Activated CD8-positive, alpha-beta T cell treated with anti-CD3 and anti-CD28 coated beads, Interleukin-2, amount 10 ng/mL, durations not matched to agents 7 days and 5 days (primary cell): ENCODE data around the gene SRPRB. TPM values are rescaled to one million over a fixed set of nuclear protein-coding genes. Genes with fewer than 3 reads are reported as not detected.

Experiments used
- ATAC-seq: fragments of 150-1000 bp; cut with Tn5 transposase; one replicate; pipeline ENCODE4 v1.10.0; 2021; ENCODE audit warnings: moderate library complexity
- CTCF ChIA-PET: fragments of 350-600 bp; sonication (Branson Sonifier 250); formaldehyde crosslinking; loops from one replicate; lab custom pipeline; 2021; ENCODE audit warnings: antibody characterized with exemption; lab: Charles Lee
- POLR2A ChIA-PET: fragments of 350-600 bp; sonication (Branson Sonifier 250); formaldehyde crosslinking; loops from one replicate; lab custom pipeline; 2021; ENCODE audit warnings: antibody characterized with exemption; lab: Charles Lee
- DNase-seq: peaks from one replicate; pipeline ENCODE4 v3.0.0-alpha.2; 2020
- H3K27ac Mint-ChIP-seq: one replicate; pipeline ENCODE4 v1.8.0; 2021; ENCODE audit warnings: mild to moderate bottlenecking, mixed read lengths
- H3K27me3 Mint-ChIP-seq: one replicate; pipeline ENCODE4 v1.8.0; 2021; ENCODE audit warnings: low read depth, mixed read lengths
- H3K36me3 Mint-ChIP-seq: one replicate; pipeline ENCODE4 v1.8.0; 2021; ENCODE audit warnings: low read depth, mixed read lengths
- H3K4me1 Mint-ChIP-seq: one replicate; pipeline ENCODE4 v1.8.0; 2021; ENCODE audit warnings: low read depth, mixed read lengths
- H3K4me3 Mint-ChIP-seq: one replicate; pipeline ENCODE4 v1.8.0; 2021; ENCODE audit warnings: mild to moderate bottlenecking, mixed read lengths
- H3K9me3 Mint-ChIP-seq: one replicate; pipeline ENCODE4 v1.8.0; 2022; ENCODE audit warnings: mixed read lengths; ENCODE audit not compliant: insufficient read depth
- total RNA-seq, 2 experiments: library from RNA; stranded (reverse); gene quantifications; one replicate each; pipeline ENCODE4 v1.2.3, GENCODE V29; 2021

The SRPRB gene
- total RNA-seq, 2 experiments from 2014 or later = 45.3 to 48.1 TPM

DNA sequence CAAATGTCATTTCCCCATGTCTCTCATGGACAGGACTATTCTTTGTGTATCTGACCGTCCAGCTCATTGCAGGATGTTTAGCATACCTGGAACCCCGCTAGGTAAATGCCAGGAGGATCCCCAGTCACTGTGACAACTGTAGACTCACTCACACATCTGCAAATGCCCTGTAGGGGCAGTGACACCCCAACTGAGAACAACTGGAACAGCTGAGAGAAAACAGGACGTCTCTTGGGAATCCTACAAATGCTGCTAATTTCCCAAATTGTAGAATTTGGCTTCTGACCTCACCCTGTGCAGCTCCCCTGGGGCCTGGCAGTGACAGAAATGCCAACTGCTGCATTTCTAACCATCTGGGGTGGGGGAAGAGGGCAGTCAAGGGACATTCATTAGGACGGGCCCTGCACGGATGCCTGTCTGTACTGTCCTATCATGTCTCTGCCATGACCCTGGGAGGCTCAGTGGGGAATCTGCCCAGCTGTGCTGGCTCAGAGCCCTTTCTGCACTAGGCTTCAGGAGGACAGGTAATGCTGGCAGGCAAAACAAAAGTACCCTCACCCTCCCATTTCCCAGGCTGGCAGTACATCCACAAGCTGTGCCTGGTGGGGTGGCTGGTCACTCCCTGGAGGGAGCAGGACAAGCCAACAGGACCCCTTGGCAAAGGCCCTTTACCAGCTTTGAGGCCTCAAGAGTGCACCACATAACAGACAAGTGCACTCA, 59.7 kb downstream of the SRPRB start:
- no peaks in the 10 kb centered on the region for H3K4me1 Mint-ChIP-seq
- H3K27me3 Mint-ChIP-seq = peaks cover 16% of the 10 kb centered on the region
- no peaks in the 10 kb centered on the region for H3K36me3 Mint-ChIP-seq
- no peak overlapping the region for H3K4me3 Mint-ChIP-seq
- ChIA-PET CTCF (interaction anchor here (0.8 kb wide), 1 partner anchor 439 kb away, joined by 3 read pairs; no protein-coding TSS in a partner anchor), POLR2A (no interaction called here)
- no peak for ATAC-seq
- no peaks in the 10 kb centered on the region for H3K9me3 Mint-ChIP-seq
- H3K27ac Mint-ChIP-seq = no peak overlapping the region
- DNase-seq = no peak

DNA sequence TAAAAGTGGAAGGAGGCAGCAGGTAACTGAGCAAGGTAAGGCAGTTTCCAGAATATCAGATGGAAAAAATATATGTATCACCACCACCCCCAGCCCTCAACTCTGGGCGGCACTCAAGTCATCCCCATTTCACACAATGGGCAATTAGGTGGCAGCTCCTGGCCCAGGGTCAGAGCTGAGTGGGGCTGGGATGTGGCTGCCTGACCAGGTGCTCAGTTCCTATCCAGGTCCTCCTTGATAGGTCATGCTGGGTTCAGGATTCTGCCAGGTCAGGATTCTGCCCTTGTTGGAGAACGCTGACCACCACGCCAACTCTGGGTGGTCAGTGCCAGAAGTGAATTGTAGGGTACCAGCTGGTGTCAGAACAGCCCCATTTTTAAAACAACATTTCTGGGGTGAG, 60.5 kb downstream of the SRPRB start:
- DNase-seq (no peak), ATAC-seq (no peak)
- POLR2A ChIA-PET = no interaction called here
- H3K4me1 Mint-ChIP-seq = no peaks in the 10 kb centered on the region
- CTCF ChIA-PET = no interaction called here
- no peak overlapping the region for H3K4me3 Mint-ChIP-seq
- no peaks in the 10 kb centered on the region for H3K36me3 Mint-ChIP-seq
- peaks cover 18% of the 10 kb centered on the region for H3K27me3 Mint-ChIP-seq
- H3K9me3 Mint-ChIP-seq = no peaks in the 10 kb centered on the region
- H3K27ac Mint-ChIP-seq = no peak overlapping the region

DNA sequence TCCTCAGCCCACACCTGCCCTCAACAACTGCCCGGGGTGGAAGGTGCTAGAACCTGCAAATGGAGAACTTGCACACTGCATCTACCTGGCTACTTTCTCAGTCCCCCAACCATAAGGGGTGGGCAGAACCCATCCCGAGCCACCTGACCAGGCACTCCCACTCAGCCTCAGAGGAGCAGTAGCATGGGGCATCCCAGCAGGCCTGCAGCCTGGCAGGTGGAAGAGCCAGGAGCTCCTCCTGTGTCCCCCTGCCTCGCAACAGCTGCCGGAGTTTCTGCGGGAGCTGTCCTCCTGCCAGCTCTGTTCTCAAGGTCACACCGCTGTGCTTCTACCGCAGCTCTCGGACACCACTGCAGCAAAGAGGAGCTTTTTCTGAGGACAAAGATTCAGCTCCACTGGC, 62.6 kb downstream of the SRPRB start:
- POLR2A ChIA-PET = no interaction called here
- Mint-ChIP-seq H3K27me3 (peaks cover 15% of the 10 kb centered on the region), H3K4me3 (no peak overlapping the region), H3K9me3 (no peaks in the 10 kb centered on the region), H3K36me3 (no peaks in the 10 kb centered on the region), H3K27ac (no peak overlapping the region), H3K4me1 (no peaks in the 10 kb centered on the region)
- CTCF ChIA-PET = interaction anchor here (0.6 kb wide), 1 partner anchor 8 kb away, joined by 3 read pairs; no protein-coding TSS in a partner anchor
- ATAC-seq = no peak
- no peak for DNase-seq

DNA sequence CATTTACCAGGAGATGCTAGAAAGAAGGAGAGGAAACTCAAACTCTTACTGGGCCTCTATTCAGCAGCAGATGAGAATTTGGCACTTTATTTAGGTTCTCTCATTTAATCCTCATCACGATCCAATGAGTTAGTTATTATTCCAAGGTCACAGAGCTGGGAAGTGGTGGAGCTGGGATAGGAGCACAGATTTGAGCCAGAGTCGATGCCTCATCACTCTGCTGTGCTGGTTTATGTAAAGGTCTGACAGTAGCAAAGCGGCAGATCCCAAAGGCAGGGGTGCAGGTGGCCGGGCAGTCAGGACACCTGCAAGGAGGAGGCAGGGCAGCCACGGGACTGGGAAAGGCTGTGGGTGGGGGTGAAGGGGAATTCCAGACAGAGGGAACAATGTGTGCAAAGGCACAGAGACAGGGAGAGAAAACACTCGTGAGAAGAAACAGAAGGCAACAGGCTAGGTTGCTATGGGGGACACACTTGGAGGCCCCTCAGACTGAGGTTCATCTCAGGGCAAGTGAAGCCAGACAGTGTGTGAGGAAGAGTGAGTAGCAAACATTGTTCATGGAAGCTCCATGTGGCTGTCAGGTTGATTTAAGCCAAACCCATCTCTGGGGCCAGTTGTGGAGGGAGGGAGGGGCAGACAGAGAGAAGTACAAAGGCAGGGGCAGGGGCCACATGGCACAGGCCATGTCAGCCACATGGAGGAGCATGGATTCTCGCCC, 63.3 kb downstream of the SRPRB start:
- Mint-ChIP-seq H3K27me3 (peaks cover 17% of the 10 kb centered on the region), H3K36me3 (no peaks in the 10 kb centered on the region), H3K4me3 (no peak overlapping the region), H3K27ac (no peak overlapping the region), H3K9me3 (no peaks in the 10 kb centered on the region), H3K4me1 (no peaks in the 10 kb centered on the region)
- ATAC-seq (no peak), DNase-seq (no peak)
- ChIA-PET CTCF (no interaction called here), POLR2A (no interaction called here)

DNA sequence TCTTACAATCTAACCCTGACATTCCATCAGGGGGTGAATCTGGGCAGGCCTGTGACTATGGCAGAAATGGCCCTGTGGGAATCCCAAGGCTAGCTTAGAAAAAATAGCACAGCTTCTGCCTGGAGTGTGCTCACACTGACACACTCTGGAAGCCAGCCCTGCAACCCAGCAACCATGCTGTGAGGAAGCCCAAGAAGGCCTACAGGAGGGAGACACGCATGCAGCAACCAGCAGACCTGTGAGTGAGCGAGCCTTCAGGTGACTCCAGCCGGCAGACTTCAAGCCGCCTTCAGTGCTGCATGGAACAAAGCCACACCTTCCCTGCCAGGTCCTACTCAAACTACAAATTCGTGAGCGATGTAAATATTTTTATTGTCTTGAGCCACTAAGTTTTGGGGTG, 64.0 kb downstream of the SRPRB start:
- Mint-ChIP-seq H3K27me3 (peaks cover 18% of the 10 kb centered on the region), H3K9me3 (no peaks in the 10 kb centered on the region), H3K27ac (no peak overlapping the region), H3K4me3 (no peak overlapping the region), H3K36me3 (no peaks in the 10 kb centered on the region), H3K4me1 (no peaks in the 10 kb centered on the region)
- no peak for ATAC-seq
- ChIA-PET CTCF (no interaction called here), POLR2A (no interaction called here)
- no peak for DNase-seq

DNA sequence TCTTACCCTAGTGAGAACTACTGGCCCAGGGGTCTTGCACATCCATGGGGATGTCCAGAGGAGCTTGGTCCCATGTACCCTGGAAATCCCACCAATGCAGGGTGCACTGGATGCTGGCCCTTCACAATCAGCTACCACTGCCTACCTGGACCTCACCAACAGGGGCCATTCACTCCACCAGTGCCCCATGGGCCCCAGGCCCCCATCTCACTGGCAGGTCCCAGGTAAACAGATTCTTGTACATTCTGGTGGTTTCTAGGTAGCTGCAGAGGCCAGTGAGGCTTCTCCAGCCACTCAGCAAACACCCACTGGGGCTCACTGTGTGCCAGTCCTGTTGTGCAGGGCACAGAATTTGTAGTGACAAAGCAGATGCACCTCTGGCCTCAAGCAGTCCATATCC, 65.2 kb downstream of the SRPRB start:
- Mint-ChIP-seq H3K27ac (no peak overlapping the region), H3K27me3 (peaks cover 24% of the 10 kb centered on the region), H3K4me3 (no peak overlapping the region), H3K4me1 (no peaks in the 10 kb centered on the region), H3K36me3 (no peaks in the 10 kb centered on the region), H3K9me3 (no peaks in the 10 kb centered on the region)
- DNase-seq = no peak
- no peak for ATAC-seq
- POLR2A ChIA-PET = no interaction called here
- CTCF ChIA-PET = no interaction called here

Other genes starting within 250 kb of the SRPRB start
- 100 to 1,000 TPM; 195 TPM for gene CDV3, start 232.1 kb upstream of the SRPRB start, total RNA-seq
- 10 to 100 TPM; 96.1 to 98.7 TPM for gene TOPBP1, start 143.9 kb upstream of the SRPRB start, total RNA-seq
- under 1 TPM; 0.03 to 0.05 TPM for gene TF, start 59.4 kb upstream of the SRPRB start, total RNA-seq
- gene RAB6B, start 90.1 kb downstream of the SRPRB start, total RNA-seq = 1 to 10 TPM in 1 of 2 experiments, under 1 TPM in 1; 0.68 to 1.2 TPM
- gene SLCO2A1, start 224.1 kb downstream of the SRPRB start, total RNA-seq = not detected